ENCODE data around the gene ZNF735. TPM values are rescaled to one million over a fixed set of nuclear protein-coding genes. Genes with fewer than 3 reads are reported as not detected.

ZNF735 gene
- total RNA-seq, 1 donor from 2014 or later, result not detected

- Histone ChIP-seq H3K27me3 (ENCODE audit: insufficient read depth, low read length) (no peaks in the 10 kb centered on the region), H3K79me2 (ENCODE audit: insufficient read depth, low read length) (no peaks in the 10 kb centered on the region), H3K4me3 (ENCODE audit: insufficient read depth, low read depth, low read length) (no peak overlapping the region), H3K27ac (ENCODE audit: low read depth, low read length) (no peak overlapping the region), H3K4me2 (ENCODE audit: low read length) (no peak overlapping the region), H2AFZ (ENCODE audit: low read depth, low read length) (no peak overlapping the region), H3K9me3 (ENCODE audit: insufficient read depth, low read depth, low read length) (peaks cover 15% of the 10 kb centered on the region), H4K20me1 (ENCODE audit: insufficient read depth, low read length) (no peaks in the 10 kb centered on the region), H3K36me3 (ENCODE audit: insufficient read depth, low read length) (no peaks in the 10 kb centered on the region), H3K9ac (ENCODE audit: low read length) (no peak overlapping the region), H3K4me1 (ENCODE audit: insufficient read depth, low read length) (no peaks in the 10 kb centered on the region)
- Mint-ChIP-seq H3K4me1 (ENCODE audit: low read depth, unreplicated experiment) (no peaks in the 10 kb centered on the region), H3K9me3 (ENCODE audit: unreplicated experiment) (peaks cover 10% of the 10 kb centered on the region), H3K4me3 (ENCODE audit: unreplicated experiment) (no peak overlapping the region), H3K27me3 (ENCODE audit: low read depth, unreplicated experiment) (no peaks in the 10 kb centered on the region), H3K27ac (ENCODE audit: unreplicated experiment) (no peak overlapping the region), H3K36me3 (ENCODE audit: low read depth, unreplicated experiment) (no peaks in the 10 kb centered on the region)
- DNase-seq (ENCODE audit: low read depth), result no peak
- FAIRE-seq, result no peak
- TF ChIP-seq CTCF (IDR thresholded peaks at IDR 0.05; ENCODE audit: insufficient read depth, low read depth, low read length) (no peak), EZH2 (IDR thresholded peaks at IDR 0.05; ENCODE audit: insufficient read depth, low read length) (no peak)
These were observed 23.1 kb upstream of the ZNF735 start for GRCh38 chr7:64183827-64184372.

- peaks cover 15% of the 10 kb centered on the region for H3K9me3 ChIP-seq (ENCODE audit: insufficient read depth, low read depth, low read length)
- no peak overlapping the region for H3K4me3 Mint-ChIP-seq (ENCODE audit: unreplicated experiment)
- no peaks in the 10 kb centered on the region for H3K27me3 Mint-ChIP-seq (ENCODE audit: low read depth, unreplicated experiment)
- no peak overlapping the region for H3K4me3 ChIP-seq (ENCODE audit: insufficient read depth, low read depth, low read length)
- H3K27me3 ChIP-seq (ENCODE audit: insufficient read depth, low read length), result no peaks in the 10 kb centered on the region
- no peaks in the 10 kb centered on the region for H3K4me1 ChIP-seq (ENCODE audit: insufficient read depth, low read length)
- H3K4me2 ChIP-seq (ENCODE audit: low read length), result no peak overlapping the region
- no peak overlapping the region for H2AFZ ChIP-seq (ENCODE audit: low read depth, low read length)
- H3K79me2 ChIP-seq (ENCODE audit: insufficient read depth, low read length), result no peaks in the 10 kb centered on the region
- no peaks in the 10 kb centered on the region for H4K20me1 ChIP-seq (ENCODE audit: insufficient read depth, low read length)
- H3K9me3 Mint-ChIP-seq (ENCODE audit: unreplicated experiment), result peaks cover 8% of the 10 kb centered on the region
- H3K27ac ChIP-seq (ENCODE audit: low read depth, low read length), result no peak overlapping the region
- H3K9ac ChIP-seq (ENCODE audit: low read length), result no peak overlapping the region
- no peak overlapping the region for H3K27ac Mint-ChIP-seq (ENCODE audit: unreplicated experiment)
- FAIRE-seq (no peak), DNase-seq (ENCODE audit: low read depth) (no peak)
- H3K4me1 Mint-ChIP-seq (ENCODE audit: low read depth, unreplicated experiment), result no peaks in the 10 kb centered on the region
- TF ChIP-seq CTCF (IDR thresholded peaks at IDR 0.05; ENCODE audit: insufficient read depth, low read depth, low read length) (no peak), EZH2 (IDR thresholded peaks at IDR 0.05; ENCODE audit: insufficient read depth, low read length) (no peak)
- no peaks in the 10 kb centered on the region for H3K36me3 Mint-ChIP-seq (ENCODE audit: low read depth, unreplicated experiment)
- no peaks in the 10 kb centered on the region for H3K36me3 ChIP-seq (ENCODE audit: insufficient read depth, low read length)
These were observed 22.6 kb upstream of the ZNF735 start for GRCh38 chr7:64184376-64184775.

- Mint-ChIP-seq H3K4me3 (ENCODE audit: unreplicated experiment) (no peak overlapping the region), H3K27me3 (ENCODE audit: low read depth, unreplicated experiment) (no peaks in the 10 kb centered on the region), H3K9me3 (ENCODE audit: unreplicated experiment) (peaks cover 4% of the 10 kb centered on the region), H3K27ac (ENCODE audit: unreplicated experiment) (no peak overlapping the region), H3K4me1 (ENCODE audit: low read depth, unreplicated experiment) (no peaks in the 10 kb centered on the region), H3K36me3 (ENCODE audit: low read depth, unreplicated experiment) (no peaks in the 10 kb centered on the region)
- Histone ChIP-seq H4K20me1 (ENCODE audit: insufficient read depth, low read length) (no peaks in the 10 kb centered on the region), H3K4me1 (ENCODE audit: insufficient read depth, low read length) (no peaks in the 10 kb centered on the region), H3K27ac (ENCODE audit: low read depth, low read length) (no peak overlapping the region), H3K4me2 (ENCODE audit: low read length) (no peak overlapping the region), H2AFZ (ENCODE audit: low read depth, low read length) (no peak overlapping the region), H3K9ac (ENCODE audit: low read length) (no peak overlapping the region), H3K36me3 (ENCODE audit: insufficient read depth, low read length) (no peaks in the 10 kb centered on the region), H3K4me3 (ENCODE audit: insufficient read depth, low read depth, low read length) (no peak overlapping the region), H3K27me3 (ENCODE audit: insufficient read depth, low read length) (no peaks in the 10 kb centered on the region), H3K79me2 (ENCODE audit: insufficient read depth, low read length) (no peaks in the 10 kb centered on the region), H3K9me3 (ENCODE audit: insufficient read depth, low read depth, low read length) (peaks cover 9% of the 10 kb centered on the region)
- FAIRE-seq (no peak), DNase-seq (ENCODE audit: low read depth) (no peak)
- TF ChIP-seq EZH2 (IDR thresholded peaks at IDR 0.05; ENCODE audit: insufficient read depth, low read length), result no peak
- TF ChIP-seq CTCF (IDR thresholded peaks at IDR 0.05; ENCODE audit: insufficient read depth, low read depth, low read length), result no peak
These were observed 19.6 kb upstream of the ZNF735 start for GRCh38 chr7:64187408-64187807.
